ENCODE data around the gene SPINT1. TPM values are rescaled to one million over a fixed set of nuclear protein-coding genes. Genes with fewer than 3 reads are reported as not detected.

SPINT1 gene
- total and polyA plus RNA-seq, 11 donors: 0.11 to 3.4 (median 0.69) TPM; not detected in 1

GRCh38 chr15:40846841-40847222 lies 3.0 kb downstream of the SPINT1 start:
- ATAC-seq (no peak), DNase-seq (no peak)
- peaks cover 0 to 37% (median 10%) of the 10 kb centered on the region in 12 donors for H3K4me1 ChIP-seq
- H3K27ac ChIP-seq: peak overlapping the region in 1 of 12 donors; percentile 73
- intact Hi-C loops (cut with DNase I): no loop called here
- peaks cover 9 to 40% (median 19%) of the 10 kb centered on the region in 9 donors for H3K27me3 ChIP-seq
- no peak overlapping the region for H3K4me3 ChIP-seq
- TF ChIP-seq POLR2A (IDR thresholded peaks at IDR 0.05) (no peak), CTCF (IDR thresholded peaks at IDR 0.05) (no peak)
- no peaks in the 10 kb centered on the region for H3K9me3 ChIP-seq
- H3K36me3 ChIP-seq: no peaks in the 10 kb centered on the region

GRCh38 chr15:40847223-40847961 lies 3.5 kb downstream of the SPINT1 start:
- WGBS, 4 donors: 77 to 79% (median 78%) methylated on average over 7 of the region's 7 CpGs
- Histone ChIP-seq H3K27me3 (peaks cover 9 to 40% (median 19%) of the 10 kb centered on the region in 9 donors), H3K4me1 (peaks cover 0 to 37% (median 10%) of the 10 kb centered on the region in 12 donors), H3K4me3 (peak overlapping the region in 1 of 12 donors; percentile 4), H3K9me3 (no peaks in the 10 kb centered on the region), H3K27ac (peak overlapping the region in 1 of 12 donors; percentile 73), H3K36me3 (no peaks in the 10 kb centered on the region)
- TF ChIP-seq POLR2A (IDR thresholded peaks at IDR 0.05): no peak
- TF ChIP-seq CTCF (IDR thresholded peaks at IDR 0.05): no peak
- intact Hi-C loops (cut with DNase I): no loop called here
- peak; percentile 64 to 84 (median 80) for ATAC-seq
- peak in 4 of 5 donors; percentile 44 to 58 (median 48) for DNase-seq

GRCh38 chr15:40850576-40851112 lies 6.8 kb downstream of the SPINT1 start:
- Histone ChIP-seq H3K4me3 (no peak overlapping the region), H3K36me3 (no peaks in the 10 kb centered on the region), H3K9me3 (no peaks in the 10 kb centered on the region), H3K4me1 (peaks cover 0 to 20% (median 0%) of the 10 kb centered on the region in 12 donors), H3K27ac (no peak overlapping the region), H3K27me3 (peaks cover 0 to 13% (median 4%) of the 10 kb centered on the region in 9 donors)
- no peak for TF ChIP-seq CTCF (IDR thresholded peaks at IDR 0.05)
- TF ChIP-seq POLR2A (IDR thresholded peaks at IDR 0.05): no peak
- no peak for DNase-seq
- intact Hi-C loops (cut with DNase I): loop anchor here in 3 of 10 donors (10.0 kb wide), 2 partner anchors 176 to 334 kb away; no protein-coding TSS in a partner anchor
- WGBS, 4 donors: 75 to 88% (median 83%) methylated on average over 8 of the region's 8 CpGs
- ATAC-seq: no peak

GRCh38 chr15:40852529-40852928 lies 8.7 kb downstream of the SPINT1 start:
- 84 to 93% (median 92%) methylated on average over 5 of the region's 5 CpGs for WGBS, 4 donors
- DNase-seq (no peak), ATAC-seq (no peak)
- intact Hi-C loops (cut with DNase I): loop anchor here in 3 of 10 donors (10.0 kb wide), 2 partner anchors 178 to 332 kb away; no protein-coding TSS in a partner anchor
- Histone ChIP-seq H3K36me3 (no peaks in the 10 kb centered on the region), H3K9me3 (no peaks in the 10 kb centered on the region), H3K4me1 (peaks cover 0 to 10% (median 0%) of the 10 kb centered on the region in 12 donors), H3K27ac (no peak overlapping the region), H3K4me3 (no peak overlapping the region), H3K27me3 (peaks cover 0 to 7% (median 0%) of the 10 kb centered on the region in 9 donors)
- no peak for TF ChIP-seq CTCF (IDR thresholded peaks at IDR 0.05)
- no peak for TF ChIP-seq POLR2A (IDR thresholded peaks at IDR 0.05)
